BJ (cell line): ENCODE measurements around the gene ALK. TPM values are rescaled to one million over a fixed set of nuclear protein-coding genes. Genes with fewer than 3 reads are reported as not detected.

ENCODE experiments used
- CTCF ChIA-PET: fragments of 350-600 bp; formaldehyde crosslinking; extraction: SDS; loops from one replicate; lab custom pipeline; 2021; ENCODE audit warnings: antibody characterized with exemption, inconsistent platforms; lab: Yijun Ruan, JAX
- POLR2A ChIA-PET: fragments of 300-600 bp; sonication (Branson Sonifier 250); formaldehyde crosslinking; extraction: SDS; loops from one replicate; lab custom pipeline; 2021; ENCODE audit warnings: antibody characterized with exemption; lab: Charles Lee
- DNase-seq: peaks from one replicate; pipeline ENCODE4 v3.0.0-alpha.2; 2011; ENCODE audit warnings: low read depth
- H3K27me3 ChIP-seq: 2 replicates; pipeline ENCODE4 v1.6.0; 2011; ENCODE audit warnings: low read length; ENCODE audit not compliant: control insufficient read depth, insufficient read depth
- H3K36me3 ChIP-seq: 2 replicates; pipeline ENCODE4 v1.5.1; 2011; ENCODE audit warnings: low read length; ENCODE audit not compliant: control insufficient read depth, insufficient read depth
- H3K4me3 ChIP-seq: 2 replicates; pipeline ENCODE4 v1.5.1; 2011; ENCODE audit warnings: low read depth, mild to moderate bottlenecking, control low read depth, low read length
- polyA plus RNA-seq: library from polyadenylated mRNA; depleted of rRNA; stranded (reverse); fragments of >200 nt; gene quantifications from 2 replicates; pipeline ENCODE4 v1.2.3, GENCODE V29; 2011
- TF ChIP-seq, protein P1 (sequence below): IDR thresholded peaks from 2 replicates; pipeline ENCODE4 v1.5.1; 2011; ENCODE audit warnings: low read depth, mild to moderate bottlenecking, control low read depth, inconsistent platforms, low read length, moderate library complexity; ENCODE audit not compliant: insufficient read depth

ALK gene
- polyA plus RNA-seq, 1 experiment: not detected

DNA sequence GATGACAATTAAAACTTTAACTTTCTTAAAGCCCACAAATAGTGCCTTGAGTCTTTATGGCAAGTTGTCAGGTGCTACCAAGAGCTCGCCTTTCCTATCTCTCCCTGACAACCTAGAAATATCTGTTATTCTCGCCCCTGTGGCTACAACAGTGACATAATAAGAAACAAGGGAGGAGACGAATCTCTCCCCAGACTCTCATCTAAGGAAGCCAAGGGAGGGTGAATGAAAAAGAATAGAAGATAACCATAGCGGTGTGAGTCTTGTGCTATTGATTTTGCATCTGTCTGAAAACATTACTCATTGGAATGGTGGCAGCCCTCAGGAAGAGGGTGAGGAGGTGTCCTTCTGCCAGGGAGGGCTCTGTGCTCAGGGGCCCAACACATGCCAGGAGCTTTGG lies 114.3 kb downstream of the ALK start:
- POLR2A ChIA-PET: no interaction called here
- TF ChIP-seq, protein P1, sequence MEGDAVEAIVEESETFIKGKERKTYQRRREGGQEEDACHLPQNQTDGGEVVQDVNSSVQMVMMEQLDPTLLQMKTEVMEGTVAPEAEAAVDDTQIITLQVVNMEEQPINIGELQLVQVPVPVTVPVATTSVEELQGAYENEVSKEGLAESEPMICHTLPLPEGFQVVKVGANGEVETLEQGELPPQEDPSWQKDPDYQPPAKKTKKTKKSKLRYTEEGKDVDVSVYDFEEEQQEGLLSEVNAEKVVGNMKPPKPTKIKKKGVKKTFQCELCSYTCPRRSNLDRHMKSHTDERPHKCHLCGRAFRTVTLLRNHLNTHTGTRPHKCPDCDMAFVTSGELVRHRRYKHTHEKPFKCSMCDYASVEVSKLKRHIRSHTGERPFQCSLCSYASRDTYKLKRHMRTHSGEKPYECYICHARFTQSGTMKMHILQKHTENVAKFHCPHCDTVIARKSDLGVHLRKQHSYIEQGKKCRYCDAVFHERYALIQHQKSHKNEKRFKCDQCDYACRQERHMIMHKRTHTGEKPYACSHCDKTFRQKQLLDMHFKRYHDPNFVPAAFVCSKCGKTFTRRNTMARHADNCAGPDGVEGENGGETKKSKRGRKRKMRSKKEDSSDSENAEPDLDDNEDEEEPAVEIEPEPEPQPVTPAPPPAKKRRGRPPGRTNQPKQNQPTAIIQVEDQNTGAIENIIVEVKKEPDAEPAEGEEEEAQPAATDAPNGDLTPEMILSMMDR: no peak
- Histone ChIP-seq H3K27me3 (no peaks in the 10 kb centered on the region), H3K4me3 (no peak overlapping the region), H3K36me3 (no peaks in the 10 kb centered on the region; the same call in 1 of the 2 replicates)
- CTCF ChIA-PET: no interaction called here
- no peak for DNase-seq

DNA sequence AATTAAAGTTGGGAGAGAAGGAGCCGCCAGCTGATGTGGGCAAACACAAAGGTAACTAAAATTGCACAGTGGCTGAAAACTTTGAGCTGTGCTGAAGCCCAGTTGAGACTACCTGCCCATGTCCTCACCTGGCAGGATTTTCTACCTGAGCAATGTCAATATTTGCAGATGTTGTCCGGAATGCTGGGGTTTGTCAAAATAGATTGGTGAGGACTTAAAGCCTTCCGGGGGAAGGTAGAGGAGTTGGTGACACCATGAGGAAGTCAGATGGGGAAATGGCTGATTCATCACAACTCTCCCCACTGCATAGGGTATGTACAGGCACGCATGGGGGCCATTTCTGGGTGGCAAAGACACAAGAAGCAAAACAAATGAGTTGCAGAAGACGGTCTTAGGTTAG lies 114.9 kb downstream of the ALK start:
- no peak for DNase-seq
- CTCF ChIA-PET: no interaction called here
- Histone ChIP-seq H3K36me3 (no peaks in the 10 kb centered on the region; the same call in 1 of the 2 replicates), H3K27me3 (no peaks in the 10 kb centered on the region), H3K4me3 (no peak overlapping the region)
- TF ChIP-seq, protein P1: no peak
- POLR2A ChIA-PET: no interaction called here

DNA sequence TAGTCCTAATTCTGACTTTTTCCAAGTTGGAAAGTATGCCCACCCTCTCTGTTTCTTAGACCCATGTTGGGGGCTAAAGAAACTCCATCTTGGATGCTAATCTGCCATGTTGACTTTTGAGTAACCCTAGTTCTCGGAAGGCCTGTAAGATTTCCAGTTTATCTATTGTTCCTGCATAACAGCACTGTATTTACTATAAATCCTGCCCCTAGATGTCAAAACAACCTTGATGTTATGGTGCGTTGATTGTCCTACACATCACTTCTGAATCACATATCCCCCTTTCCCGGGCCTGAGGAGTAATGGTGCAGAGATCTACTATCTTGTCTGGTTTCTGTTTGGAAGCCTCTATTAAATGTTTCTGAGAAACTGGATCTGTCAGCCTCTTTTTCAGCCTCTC lies 116.7 kb downstream of the ALK start:
- TF ChIP-seq, protein P1: no peak
- Histone ChIP-seq H3K36me3 (no peaks in the 10 kb centered on the region; the same call in 1 of the 2 replicates), H3K4me3 (no peak overlapping the region), H3K27me3 (peaks cover 1% of the 10 kb centered on the region; the same call in 1 of the 2 replicates)
- ChIA-PET CTCF (no interaction called here), POLR2A (no interaction called here)
- no peak for DNase-seq

DNA sequence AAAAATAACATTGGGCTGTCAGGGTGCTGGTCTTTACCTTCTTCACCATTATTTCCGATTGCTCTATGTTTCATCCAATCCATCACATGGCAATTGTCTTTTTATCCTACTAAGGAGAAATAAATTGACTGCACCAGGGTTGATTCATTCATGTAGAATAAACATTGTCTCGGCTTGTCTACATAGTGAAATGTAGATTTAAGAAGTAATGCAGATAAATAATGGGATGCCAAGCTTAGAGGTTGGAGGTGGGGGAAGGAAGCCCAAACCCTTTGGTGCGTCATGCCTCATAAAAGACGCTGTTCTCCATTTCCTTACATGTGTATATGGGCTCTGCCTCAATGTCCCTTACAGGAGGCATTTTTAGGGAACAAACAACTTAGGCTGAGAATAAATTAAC lies 117.8 kb downstream of the ALK start:
- no peaks in the 10 kb centered on the region; the same call in 1 of the 2 replicates for H3K36me3 ChIP-seq
- CTCF ChIA-PET: no interaction called here
- peaks cover 1% of the 10 kb centered on the region for H3K27me3 ChIP-seq
- H3K4me3 ChIP-seq: no peak overlapping the region
- no peak for DNase-seq
- TF ChIP-seq, protein P1: no peak
- POLR2A ChIA-PET: no interaction called here

DNA sequence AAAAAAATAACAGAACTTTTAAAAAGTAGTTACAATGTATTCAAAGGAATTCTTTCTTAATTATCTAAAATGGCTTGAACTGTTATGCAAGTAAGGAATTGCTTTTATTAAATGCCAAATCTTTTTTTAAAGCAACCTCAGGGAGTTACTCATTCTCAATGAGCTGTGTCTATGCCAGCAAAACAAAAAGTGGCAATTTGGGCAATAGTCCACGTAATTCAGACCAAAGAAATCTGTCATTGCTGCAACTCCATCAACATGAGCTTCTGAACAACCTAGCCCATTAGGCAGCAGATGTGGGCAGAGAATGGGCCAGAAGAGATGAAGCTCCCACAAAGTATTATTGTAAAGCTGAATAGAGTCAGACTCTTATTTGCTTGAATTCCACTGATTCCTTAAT lies 118.4 kb downstream of the ALK start:
- H3K27me3 ChIP-seq: peaks cover 1% of the 10 kb centered on the region
- H3K4me3 ChIP-seq: no peak overlapping the region
- ChIA-PET POLR2A (no interaction called here), CTCF (no interaction called here)
- TF ChIP-seq, protein P1: no peak
- no peak for DNase-seq
- no peaks in the 10 kb centered on the region for H3K36me3 ChIP-seq
